Fibroblast of lung (primary cell): Measurements from ENCODE around the gene YJEFN3. TPM values are rescaled to one million over a fixed set of nuclear protein-coding genes. Genes with fewer than 3 reads are reported as not detected.

Experiments
- DNase-seq, 2 donors: peaks; one replicate each; pipeline versions ENCODE4 v3.0.0 to v3.0.0-alpha.2; 2010; ENCODE audit warnings: low read depth in 2 of 2
- H2AFZ ChIP-seq: 2 replicates; pipeline ENCODE4 v1.5.1; 2012; ENCODE audit warnings: low read length, control low read depth, inconsistent platforms
- H3K27ac ChIP-seq: 2 replicates; pipeline ENCODE4 v1.5.1; 2011; ENCODE audit warnings: low read length, control low read depth; ENCODE audit not compliant: insufficient read depth
- H3K27me3 ChIP-seq: 2 replicates; pipeline ENCODE4 v1.5.1; 2011; ENCODE audit warnings: mild to moderate bottlenecking, low read length; ENCODE audit not compliant: control insufficient read depth, insufficient read depth
- H3K36me3 ChIP-seq: 2 replicates; pipeline ENCODE4 v1.5.1; 2011; ENCODE audit warnings: low read length; ENCODE audit not compliant: control insufficient read depth, insufficient read depth
- H3K4me1 ChIP-seq: 2 replicates; pipeline ENCODE4 v1.5.1; 2011; ENCODE audit warnings: low read length; ENCODE audit not compliant: control insufficient read depth, insufficient read depth; ENCODE audit errors: extremely low read depth
- H3K4me2 ChIP-seq: 2 replicates; pipeline ENCODE4 v1.5.1; 2011; ENCODE audit warnings: low read length, control low read depth; ENCODE audit not compliant: insufficient read depth; ENCODE audit errors: extremely low read depth
- H3K4me3 ChIP-seq, 4 experiments: fragments of 200-600 bp in 1 of 4; sonication (generic) in 1 of 4; replicated peaks in 1 of 4; 2 replicates each; pipeline ENCODE4 v1.5.1; 2011 to 2016; ENCODE audit warnings: low read length in 4 of 4, low read depth in 3 of 4, mild to moderate bottlenecking in 3 of 4, control low read depth in 2 of 4, inconsistent platforms in 1 of 4, mixed read lengths in 1 of 4; ENCODE audit not compliant: insufficient read depth in 1 of 4; ENCODE audit errors: control extremely low read depth in 1 of 4
- H3K79me2 ChIP-seq: 2 replicates; pipeline ENCODE4 v1.5.1; 2012; ENCODE audit warnings: mild to moderate bottlenecking, low read length, inconsistent platforms; ENCODE audit not compliant: control insufficient read depth, insufficient read depth
- H3K9ac ChIP-seq: 2 replicates; pipeline ENCODE4 v1.5.1; 2011; ENCODE audit warnings: mild to moderate bottlenecking, low read length, control low read depth; ENCODE audit not compliant: insufficient read depth
- H3K9me3 ChIP-seq: 2 replicates; pipeline ENCODE4 v1.5.1; 2012; ENCODE audit warnings: low read depth, low read length; ENCODE audit not compliant: control insufficient read depth, insufficient read depth
- H4K20me1 ChIP-seq: 2 replicates; pipeline ENCODE4 v1.5.1; 2011; ENCODE audit warnings: low read length; ENCODE audit not compliant: control insufficient read depth, insufficient read depth; ENCODE audit errors: extremely low read depth
- CTCF ChIP-seq, 2 donors: IDR thresholded peaks in 1 of 2; conservative IDR thresholded peaks in 1 of 2; 1 replicate in 1 of 2; 2 replicates in 1 of 2; pipeline ENCODE4 v1.5.1; 2011 to 2012; ENCODE audit warnings: low read length in 2 of 2, control low read depth in 1 of 2, inconsistent platforms in 1 of 2, low read depth in 1 of 2, mild to moderate bottlenecking in 1 of 2
- EZH2 ChIP-seq: IDR thresholded peaks from 2 replicates; pipeline ENCODE4 v1.5.1; 2012; ENCODE audit warnings: low read length, control low read depth, mild to moderate bottlenecking; ENCODE audit errors: missing control alignments
- polyA plus RNA-seq, 2 donors: library from polyadenylated mRNA; depleted of rRNA in 1 of 2; stranded (reverse) in 1 of 2; unstranded in 1 of 2; fragments of >200 nt; gene quantifications; 2 replicates each; pipeline ENCODE4 v1.2.1, GENCODE V29; 2011 to 2012; ENCODE audit warnings: missing spikeins in 1 of 2
- total RNA-seq: library from RNA; depleted of rRNA; stranded (reverse); fragments of >200 nt; gene quantifications from 2 replicates; pipeline ENCODE4 v1.2.1, GENCODE V29; 2014

Gene YJEFN3
- total and polyA plus RNA-seq, 2 donors (not counting 1 experiment from before 2014, with no cell fraction given) = 0.50 to 0.62 TPM

- Histone ChIP-seq H3K9me3 (no peaks in the 10 kb centered on the region), H3K9ac (no peak overlapping the region), H3K27ac (no peak overlapping the region), H3K4me3 (no peak overlapping the region), H3K79me2 (no peaks in the 10 kb centered on the region), H4K20me1 (no peaks in the 10 kb centered on the region), H3K4me1 (no peaks in the 10 kb centered on the region), H3K27me3 (no peaks in the 10 kb centered on the region), H3K4me2 (no peak overlapping the region), H3K36me3 (no peaks in the 10 kb centered on the region), H2AFZ (no peak overlapping the region)
- TF ChIP-seq EZH2 = no peak
- no peak for TF ChIP-seq CTCF (conservative IDR thresholded peaks at IDR 0.05 in 1 of 2, IDR thresholded peaks at IDR 0.05 in 1 of 2; ENCODE audit: low read depth in 1 of 2, low read length in 2 of 2)
- DNase-seq = no peak
Observed at GRCh38 chr19:19582471-19582870, 53.8 kb downstream of the YJEFN3 start.

- Histone ChIP-seq H3K4me3 (no peak overlapping the region), H3K27ac (no peak overlapping the region), H3K79me2 (no peaks in the 10 kb centered on the region), H2AFZ (no peak overlapping the region), H3K36me3 (no peaks in the 10 kb centered on the region), H3K4me2 (no peak overlapping the region), H3K4me1 (no peaks in the 10 kb centered on the region), H4K20me1 (no peaks in the 10 kb centered on the region), H3K9ac (no peak overlapping the region), H3K9me3 (no peaks in the 10 kb centered on the region), H3K27me3 (no peaks in the 10 kb centered on the region)
- DNase-seq = no peak
- TF ChIP-seq EZH2 = no peak
- no peak for TF ChIP-seq CTCF (conservative IDR thresholded peaks at IDR 0.05 in 1 of 2, IDR thresholded peaks at IDR 0.05 in 1 of 2; ENCODE audit: low read depth in 1 of 2, low read length in 2 of 2)
Observed at GRCh38 chr19:19584356-19584755, 55.6 kb downstream of the YJEFN3 start.

Other genes with a start within 250 kb of the YJEFN3 start
- gene SUGP1, start 208.4 kb upstream of the YJEFN3 start, total RNA-seq = 15.7 and 27.7 TPM in 2 replicates
- 17.3 and 25.2 TPM in 2 replicates for gene SUGP1, start 208.4 kb upstream of the YJEFN3 start, polyA plus RNA-seq
- 21.1 and 29.4 TPM in 2 replicates for gene MAU2, start 208.1 kb upstream of the YJEFN3 start, total RNA-seq
- gene MAU2, start 208.1 kb upstream of the YJEFN3 start, polyA plus RNA-seq = 11.1 TPM in 2 replicates
- 28.8 and 31.7 TPM in 2 replicates for gene GATAD2A, start 123.2 kb upstream of the YJEFN3 start, total RNA-seq
- gene GATAD2A, start 123.2 kb upstream of the YJEFN3 start, polyA plus RNA-seq = 63.5 and 77.2 TPM in 2 replicates
- 3.1 and 5.8 TPM in 2 replicates for gene TSSK6, start 13.4 kb upstream of the YJEFN3 start, total RNA-seq
- 0.32 and 0.47 TPM in 2 replicates for gene TSSK6, start 13.4 kb upstream of the YJEFN3 start, polyA plus RNA-seq
- gene NDUFA13, start 12.7 kb upstream of the YJEFN3 start, total RNA-seq = 215 and 221 TPM in 2 replicates
- gene NDUFA13, start 12.7 kb upstream of the YJEFN3 start, polyA plus RNA-seq = 306 and 472 TPM in 2 replicates
- gene CILP2, start 9.4 kb downstream of the YJEFN3 start, total RNA-seq = 0.51 and 0.66 TPM in 2 replicates
- 0.10 and 0.23 TPM in 2 replicates for gene CILP2, start 9.4 kb downstream of the YJEFN3 start, polyA plus RNA-seq
- gene PBX4, start 89.8 kb downstream of the YJEFN3 start, total RNA-seq = 1.5 and 1.7 TPM in 2 replicates
- gene PBX4, start 89.8 kb downstream of the YJEFN3 start, polyA plus RNA-seq = 0.39 and 1.2 TPM in 2 replicates
- gene LPAR2, start 99.3 kb downstream of the YJEFN3 start, total RNA-seq = 1.0 and 1.5 TPM in 2 replicates
- gene LPAR2, start 99.3 kb downstream of the YJEFN3 start, polyA plus RNA-seq = 0.81 and 1.3 TPM in 2 replicates
- 2.1 and 5.3 TPM in 2 replicates for gene GMIP, start 114.7 kb downstream of the YJEFN3 start, total RNA-seq
- 2.3 and 2.9 TPM in 2 replicates for gene GMIP, start 114.7 kb downstream of the YJEFN3 start, polyA plus RNA-seq
- 22.6 and 25.4 TPM in 2 replicates for gene ATP13A1, start 134.8 kb downstream of the YJEFN3 start, total RNA-seq
- 8.5 and 16.8 TPM in 2 replicates for gene ATP13A1, start 134.8 kb downstream of the YJEFN3 start, polyA plus RNA-seq
- gene ZNF101, start 139.9 kb downstream of the YJEFN3 start, total RNA-seq = 4.9 and 5.4 TPM in 2 replicates
- gene ZNF101, start 139.9 kb downstream of the YJEFN3 start, polyA plus RNA-seq = 4.4 and 5.7 TPM in 2 replicates
- 6.2 and 7.9 TPM in 2 replicates for gene ZNF14, start 204.2 kb downstream of the YJEFN3 start, total RNA-seq
- 2.6 and 3.7 TPM in 2 replicates for gene ZNF14, start 204.2 kb downstream of the YJEFN3 start, polyA plus RNA-seq